DND-41 (cell line): ENCODE measurements around the gene TNNI3K.

Experiments used
- ATAC-seq: fragments of 200-7000 bp; cut with Tn5 transposase; 3 replicates; pipeline ENCODE4 v1.9.1; 2021; ENCODE audit warnings: low read depth; ENCODE audit not compliant: insufficient read depth
- DNase-seq: peaks from one replicate; pipeline ENCODE4 v3.0.0-alpha.2; 2020
- H2AFZ ChIP-seq: 2 replicates; pipeline ENCODE4 v1.6.0; 2012; ENCODE audit warnings: low read depth, low read length
- H3K27ac ChIP-seq: 2 replicates; pipeline ENCODE4 v1.5.1; 2012; ENCODE audit warnings: low read length, inconsistent platforms
- H3K27me3 ChIP-seq: fragments of 200-600 bp; sonication (generic); 2 replicates; pipeline ENCODE4 v1.6.0; 2012; ENCODE audit warnings: low read length, mild to moderate bottlenecking, inconsistent platforms; ENCODE audit not compliant: insufficient read depth, poor library complexity
- H3K36me3 ChIP-seq: 2 replicates; pipeline ENCODE4 v1.5.1; 2012; ENCODE audit warnings: low read length, inconsistent platforms; ENCODE audit not compliant: insufficient read depth
- H3K4me1 ChIP-seq: 2 replicates; pipeline ENCODE4 v1.5.1; 2012; ENCODE audit warnings: mild to moderate bottlenecking, low read length; ENCODE audit not compliant: insufficient read depth
- H3K4me2 ChIP-seq: 2 replicates; pipeline ENCODE4 v1.6.0; 2012; ENCODE audit warnings: mild to moderate bottlenecking, moderate library complexity, low read length, inconsistent platforms; ENCODE audit not compliant: insufficient read depth
- H3K4me3 ChIP-seq, 2 experiments: fragments of 200-600 bp in 1 of 2; shearing (Covaris generic) in 1 of 2; 2 replicates each; pipeline ENCODE4 v1.5.1; 2012 to 2016; ENCODE audit warnings: inconsistent platforms in 2 of 2, low read length in 2 of 2, mild to moderate bottlenecking in 2 of 2, low read depth in 1 of 2, moderate library complexity in 1 of 2
- H3K79me2 ChIP-seq: 2 replicates; pipeline ENCODE4 v1.6.0; 2012; ENCODE audit warnings: low read length, inconsistent platforms; ENCODE audit not compliant: insufficient read depth
- H3K9ac ChIP-seq: 2 replicates; pipeline ENCODE4 v1.6.0; 2012; ENCODE audit warnings: low read depth, mild to moderate bottlenecking, inconsistent platforms, low read length, moderate library complexity
- H3K9me3 ChIP-seq: 2 replicates; pipeline ENCODE4 v1.5.1; 2012; ENCODE audit warnings: low read length, moderate library complexity, mild to moderate bottlenecking, inconsistent platforms; ENCODE audit not compliant: insufficient read depth, severe bottlenecking
- H4K20me1 ChIP-seq: 2 replicates; pipeline ENCODE4 v1.6.0; 2012; ENCODE audit warnings: low read length; ENCODE audit not compliant: insufficient read depth
- CTCF ChIP-seq: IDR thresholded peaks from 2 replicates; pipeline ENCODE4 v1.5.1; 2012; ENCODE audit warnings: borderline replicate concordance, low read length, moderate library complexity, mild to moderate bottlenecking; ENCODE audit not compliant: poor library complexity, severe bottlenecking; ENCODE audit errors: extremely low read depth
- EZH2 ChIP-seq: IDR thresholded peaks from 3 replicates; pipeline ENCODE4 v1.6.1; 2012; ENCODE audit warnings: borderline replicate concordance, low read depth, mild to moderate bottlenecking, moderate library complexity, low read length, inconsistent platforms; ENCODE audit not compliant: severe bottlenecking

TNNI3K gene

GRCh38 chr1:74205266-74205665 lies 29.9 kb upstream of the TNNI3K start:
- H3K9me3 ChIP-seq, result no peaks in the 10 kb centered on the region
- H3K27me3 ChIP-seq, result no peaks in the 10 kb centered on the region
- no peak overlapping the region for H3K9ac ChIP-seq
- no peak overlapping the region for H3K4me2 ChIP-seq
- DNase-seq, result no peak
- no peak for ATAC-seq
- no peaks in the 10 kb centered on the region for H4K20me1 ChIP-seq
- no peak overlapping the region for H2AFZ ChIP-seq
- H3K79me2 ChIP-seq, result no peaks in the 10 kb centered on the region
- H3K4me1 ChIP-seq, result no peaks in the 10 kb centered on the region
- H3K27ac ChIP-seq, result no peak overlapping the region
- peaks cover 10% of the 10 kb centered on the region; the same call in 1 of the 2 replicates for H3K36me3 ChIP-seq
- H3K4me3 ChIP-seq, result no peak overlapping the region
- TF ChIP-seq CTCF (no peak), EZH2 (no peak)

- Histone ChIP-seq H3K27me3 (no peaks in the 10 kb centered on the region), H4K20me1 (no peaks in the 10 kb centered on the region), H3K27ac (no peak overlapping the region), H3K79me2 (no peaks in the 10 kb centered on the region), H3K4me1 (no peaks in the 10 kb centered on the region), H3K4me3 (no peak overlapping the region), H3K9ac (no peak overlapping the region), H3K9me3 (no peaks in the 10 kb centered on the region), H3K36me3 (no peaks in the 10 kb centered on the region), H2AFZ (no peak overlapping the region), H3K4me2 (no peak overlapping the region)
- ATAC-seq (no peak), DNase-seq (no peak)
- TF ChIP-seq EZH2 (no peak), CTCF (no peak)
Measured at GRCh38 chr1:74215229-74215628, 20.0 kb upstream of the TNNI3K start.

DNA sequence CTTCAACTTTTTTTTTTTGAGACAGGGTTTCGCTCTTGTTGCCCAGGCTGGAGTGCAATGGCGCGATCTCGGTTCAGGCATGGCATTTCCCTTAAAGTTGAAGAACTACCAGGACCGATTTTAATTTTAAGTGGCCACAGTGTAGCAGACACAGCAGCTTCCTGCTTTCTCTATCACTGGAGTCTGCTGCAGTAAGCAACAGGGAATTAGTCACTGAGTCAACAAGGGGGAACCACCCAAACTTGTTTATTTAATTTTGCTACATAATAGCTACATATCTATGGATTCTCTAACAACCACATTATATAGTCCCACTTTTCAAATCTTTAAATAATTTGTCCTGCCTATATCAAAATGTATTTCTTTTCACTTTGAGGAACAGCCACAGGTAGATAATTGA lies 12.5 kb upstream of the TNNI3K start:
- H3K4me3 ChIP-seq, result no peak overlapping the region
- H3K79me2 ChIP-seq, result no peaks in the 10 kb centered on the region
- DNase-seq, result no peak
- no peak for TF ChIP-seq EZH2
- TF ChIP-seq CTCF, result no peak
- no peak overlapping the region for H3K9ac ChIP-seq
- no peaks in the 10 kb centered on the region for H3K36me3 ChIP-seq
- H3K27ac ChIP-seq, result no peak overlapping the region
- H3K4me2 ChIP-seq, result no peak overlapping the region
- no peaks in the 10 kb centered on the region for H3K27me3 ChIP-seq
- ATAC-seq, result no peak
- H2AFZ ChIP-seq, result no peak overlapping the region
- H3K9me3 ChIP-seq, result no peaks in the 10 kb centered on the region
- H4K20me1 ChIP-seq, result no peaks in the 10 kb centered on the region
- no peaks in the 10 kb centered on the region for H3K4me1 ChIP-seq

GRCh38 chr1:74223453-74223852 lies 11.7 kb upstream of the TNNI3K start:
- no peaks in the 10 kb centered on the region for H3K36me3 ChIP-seq
- no peaks in the 10 kb centered on the region for H3K4me1 ChIP-seq
- H4K20me1 ChIP-seq, result no peaks in the 10 kb centered on the region
- H3K27ac ChIP-seq, result no peak overlapping the region
- TF ChIP-seq CTCF, result no peak
- TF ChIP-seq EZH2, result no peak
- DNase-seq (no peak), ATAC-seq (no peak)
- H3K79me2 ChIP-seq, result no peaks in the 10 kb centered on the region
- no peak overlapping the region for H3K4me2 ChIP-seq
- no peaks in the 10 kb centered on the region for H3K27me3 ChIP-seq
- no peak overlapping the region for H3K9ac ChIP-seq
- H3K9me3 ChIP-seq, result no peaks in the 10 kb centered on the region
- H2AFZ ChIP-seq, result no peak overlapping the region
- no peak overlapping the region for H3K4me3 ChIP-seq
